Fibroblast of the aortic adventitia (primary cell): ENCODE measurements around the gene MACIR. TPM values are rescaled to one million over a fixed set of nuclear protein-coding genes. Genes with fewer than 3 reads are reported as not detected.

ENCODE experiments used
- DNase-seq: peaks from one replicate; pipeline ENCODE4 v3.0.0-alpha.2; 2010; ENCODE audit warnings: low read depth
- H3K4me3 ChIP-seq: 2 replicates; pipeline ENCODE4 v1.5.1; 2011; ENCODE audit warnings: low read depth, mild to moderate bottlenecking, control low read depth, low read length, moderate library complexity
- CTCF ChIP-seq: IDR thresholded peaks from 2 replicates; pipeline ENCODE4 v1.5.1; 2011; ENCODE audit warnings: mild to moderate bottlenecking, low read length, control low read depth, inconsistent platforms; ENCODE audit not compliant: insufficient read depth
- total RNA-seq: library from RNA; depleted of rRNA; stranded (reverse); fragments of >200 nt; gene quantifications from 2 replicates; pipeline ENCODE4 v1.2.3, GENCODE V29; 2012; ENCODE audit warnings: low replicate concordance

The MACIR gene
- total RNA-seq, 1 donor = 13.8 TPM

- H3K4me3 ChIP-seq = no peak overlapping the region
- no peak for DNase-seq
- TF ChIP-seq CTCF = no peak
Observed at GRCh38 chr5:103264508-103264907, 5.9 kb downstream of the MACIR start.

GRCh38 chr5:103270581-103270980 lies 12.0 kb downstream of the MACIR start:
- DNase-seq = no peak
- TF ChIP-seq CTCF = no peak

GRCh38 chr5:103271570-103272289 lies 13.2 kb downstream of the MACIR start:
- H3K4me3 ChIP-seq = no peak overlapping the region
- TF ChIP-seq CTCF = no peak
- peak; percentile 32 for DNase-seq

More at GRCh38 chr5:103270581-103270980, 12.0 kb downstream of the MACIR start:
- no peak overlapping the region for H3K4me3 ChIP-seq

GRCh38 chr5:103272377-103272776 lies 13.8 kb downstream of the MACIR start:
- DNase-seq = peak; percentile 30
- no peak for TF ChIP-seq CTCF
- H3K4me3 ChIP-seq = no peak overlapping the region

GRCh38 chr5:103273952-103274351 lies 15.4 kb downstream of the MACIR start:
- TF ChIP-seq CTCF = no peak
- H3K4me3 ChIP-seq = no peak overlapping the region
- DNase-seq = no peak

GRCh38 chr5:103275851-103276250 lies 17.3 kb downstream of the MACIR start:
- H3K4me3 ChIP-seq = no peak overlapping the region
- TF ChIP-seq CTCF = no peak
- no peak for DNase-seq

GRCh38 chr5:103280967-103281366 lies 22.4 kb downstream of the MACIR start:
- no peak for TF ChIP-seq CTCF

More at GRCh38 chr5:103280967-103281366, 22.4 kb downstream of the MACIR start:
- DNase-seq = no peak
- H3K4me3 ChIP-seq = no peak overlapping the region
